H9 (cell line): Measurements from ENCODE around the gene ABCC3. TPM values are rescaled to one million over a fixed set of nuclear protein-coding genes. Genes with fewer than 3 reads are reported as not detected.
A peak's percentile ranks its signal among the peaks of the same experiment; 100 is the strongest.

Experiments used
- DNase-seq: peaks from one replicate; pipeline ENCODE4 v3.0.0-alpha.2; 2017
- H2AFZ ChIP-seq: one replicate; pipeline ENCODE4 v1.6.1; 2013; ENCODE audit warnings: mild to moderate bottlenecking, low read length, control low read depth, moderate library complexity
- H2AK5ac ChIP-seq: 2 replicates; pipeline ENCODE4 v1.6.1; 2013; ENCODE audit warnings: low read length, control low read depth, mixed read lengths; ENCODE audit not compliant: insufficient read length
- H2BK120ac ChIP-seq: one replicate; pipeline ENCODE4 v1.6.1; 2013; ENCODE audit warnings: low read depth, mild to moderate bottlenecking, low read length, control low read depth, inconsistent platforms; ENCODE audit not compliant: poor library complexity, severe bottlenecking
- H2BK12ac ChIP-seq: 2 replicates; pipeline ENCODE4 v1.6.1; 2013; ENCODE audit warnings: low read length, control low read depth, mixed read lengths, low read depth; ENCODE audit not compliant: insufficient read length
- H2BK15ac ChIP-seq: 2 replicates; pipeline ENCODE4 v1.6.1; 2013; ENCODE audit warnings: low read depth, low read length, control low read depth
- H2BK20ac ChIP-seq: one replicate; pipeline ENCODE4 v1.6.1; 2013; ENCODE audit warnings: low read depth, mild to moderate bottlenecking, low read length, control low read depth, inconsistent platforms; ENCODE audit not compliant: poor library complexity, severe bottlenecking
- H2BK5ac ChIP-seq: 2 replicates; pipeline ENCODE4 v1.6.1; 2013; ENCODE audit warnings: low read length, control low read depth, mixed read lengths; ENCODE audit not compliant: insufficient read length
- H3K14ac ChIP-seq: 2 replicates; pipeline ENCODE4 v1.6.1; 2013; ENCODE audit warnings: low read length, control low read depth; ENCODE audit not compliant: insufficient read depth
- H3K18ac ChIP-seq: 2 replicates; pipeline ENCODE4 v1.6.1; 2013; ENCODE audit warnings: low read depth, mild to moderate bottlenecking, mixed read lengths, low read length, control low read depth; ENCODE audit not compliant: insufficient read length
- H3K23ac ChIP-seq: 2 replicates; pipeline ENCODE4 v1.6.1; 2013; ENCODE audit warnings: low read length, control low read depth, mixed read lengths, low read depth; ENCODE audit not compliant: insufficient read length
- H3K23me2 ChIP-seq: 2 replicates; pipeline ENCODE4 v1.6.1; 2013; ENCODE audit warnings: low read depth, mild to moderate bottlenecking, mixed read lengths, low read length, control low read depth; ENCODE audit not compliant: insufficient read length, poor library complexity, severe bottlenecking
- H3K27ac ChIP-seq: 2 replicates; pipeline ENCODE4 v1.5.1; 2013; ENCODE audit warnings: low read length, control low read depth, mixed read lengths, low read depth; ENCODE audit not compliant: insufficient read length
- H3K27me3 ChIP-seq: 2 replicates; pipeline ENCODE4 v1.6.1; 2013; ENCODE audit warnings: low read length, control low read depth, inconsistent platforms; ENCODE audit not compliant: insufficient read depth
- H3K4ac ChIP-seq: 2 replicates; pipeline ENCODE4 v1.6.1; 2013; ENCODE audit warnings: low read depth, mild to moderate bottlenecking, control low read depth, inconsistent platforms, low read length, moderate library complexity
- H3K4me1 ChIP-seq: 2 replicates; pipeline ENCODE4 v1.6.1; 2013; ENCODE audit warnings: low read length, control low read depth, inconsistent platforms; ENCODE audit not compliant: insufficient read depth
- H3K4me2 ChIP-seq: 2 replicates; pipeline ENCODE4 v1.6.1; 2013; ENCODE audit warnings: low read length, control low read depth, mixed read lengths; ENCODE audit not compliant: insufficient read length, insufficient read depth
- H3K56ac ChIP-seq: 2 replicates; pipeline ENCODE4 v1.6.1; 2013; ENCODE audit warnings: low read depth, mild to moderate bottlenecking, mixed read lengths, low read length, control low read depth; ENCODE audit not compliant: insufficient read length
- H3K79me1 ChIP-seq: 2 replicates; pipeline ENCODE4 v1.6.1; 2013; ENCODE audit warnings: low read depth, mild to moderate bottlenecking, moderate library complexity, low read length, control low read depth, inconsistent platforms; ENCODE audit not compliant: insufficient read depth, poor library complexity, severe bottlenecking
- H3K79me2 ChIP-seq: 2 replicates; pipeline ENCODE4 v1.6.1; 2013; ENCODE audit warnings: low read length, control low read depth, inconsistent platforms; ENCODE audit not compliant: insufficient read depth
- H3K9ac ChIP-seq: 2 replicates; pipeline ENCODE4 v1.6.1; 2013; ENCODE audit warnings: low read length, control low read depth, mixed read lengths; ENCODE audit not compliant: insufficient read length; ENCODE audit errors: extremely low read depth
- H3K9me3 ChIP-seq: one replicate; pipeline ENCODE4 v1.6.1; 2013; ENCODE audit warnings: low read depth, low read length, inconsistent platforms; ENCODE audit not compliant: control insufficient read depth
- H3T11ph ChIP-seq: one replicate; pipeline ENCODE4 v1.6.1; 2013; ENCODE audit warnings: mild to moderate bottlenecking, low read length, control low read depth, inconsistent platforms
- H4K20me1 ChIP-seq: one replicate; pipeline ENCODE4 v1.6.1; 2013; ENCODE audit not compliant: control insufficient read depth, insufficient read length, insufficient read depth
- H4K5ac ChIP-seq: 2 replicates; pipeline ENCODE4 v1.6.1; 2013; ENCODE audit warnings: low read depth, mild to moderate bottlenecking, mixed read lengths, low read length, control low read depth; ENCODE audit not compliant: insufficient read length
- H4K8ac ChIP-seq: replicated peaks from 2 replicates; pipeline ENCODE4 v1.6.1; 2013; ENCODE audit warnings: low read length, control low read depth, mixed read lengths, low read depth; ENCODE audit not compliant: insufficient read length
- H4K91ac ChIP-seq: 2 replicates; pipeline ENCODE4 v1.6.1; 2013; ENCODE audit warnings: low read depth, mild to moderate bottlenecking, moderate library complexity, mixed read lengths, low read length, control low read depth; ENCODE audit not compliant: insufficient read length
- H3K27ac Mint-ChIP-seq, 3 experiments: 2 replicates in 2 of 3; 3 replicates in 1 of 3; pipeline ENCODE4 v1.8.0; 2020 to 2021; ENCODE audit warnings: mixed read lengths in 3 of 3, mild to moderate bottlenecking in 1 of 3, moderate library complexity in 1 of 3
- H3K27me3 Mint-ChIP-seq: 2 replicates; pipeline ENCODE4 v1.8.0; 2021; ENCODE audit warnings: low read depth, mild to moderate bottlenecking, moderate library complexity, mixed read lengths
- H3K36me3 Mint-ChIP-seq, 3 experiments: 2 replicates in 2 of 3; 3 replicates in 1 of 3; pipeline ENCODE4 v1.8.0; 2020 to 2021; ENCODE audit warnings: low read depth in 3 of 3, mixed read lengths in 3 of 3; ENCODE audit not compliant: insufficient read depth in 1 of 3
- H3K4me1 Mint-ChIP-seq, 2 experiments: 2 replicates each; pipeline ENCODE4 v1.8.0; 2020; ENCODE audit warnings: mixed read lengths in 2 of 2
- H3K4me3 Mint-ChIP-seq, 2 experiments: 2 replicates in 1 of 2; 3 replicates in 1 of 2; pipeline ENCODE4 v1.8.0; 2020 to 2021; ENCODE audit warnings: mild to moderate bottlenecking in 2 of 2, mixed read lengths in 2 of 2, moderate library complexity in 1 of 2
- H3K9me3 Mint-ChIP-seq, 2 experiments: 2 replicates in 1 of 2; 3 replicates in 1 of 2; pipeline ENCODE4 v1.8.0; 2020; ENCODE audit warnings: mild to moderate bottlenecking in 2 of 2, mixed read lengths in 2 of 2, moderate library complexity in 1 of 2
- CTCF ChIP-seq: fragments of 200-600 bp; sonication (generic); conservative IDR thresholded peaks from 3 replicates; pipeline ENCODE4 v1.8.0; 2021; ENCODE audit warnings: antibody characterized with exemption, mild to moderate bottlenecking
- WGBS: extraction: QIAGEN DNeasy Blood & Tissue Kit; methylation state at CpG from one replicate; pipeline ENCODE4 v1.1.7; 2013; ENCODE audit warnings: missing lambda C conversion rate, low lambda C conversion rate, mixed read lengths; ENCODE audit not compliant: insufficient read length; ENCODE audit errors: extremely low coverage; 5-methylcytosine and 5-hydroxymethylcytosine counted together
- total RNA-seq: library from RNA; stranded (reverse); gene quantifications from 2 replicates; pipeline ENCODE4 v1.2.1, GENCODE V29; 2021

Gene ABCC3
- total RNA-seq, 1 experiment from 2014 or later, result 0.31 TPM

GRCh38 chr17:50692448-50693035 lies 57.9 kb downstream of the ABCC3 start:
- peaks cover 16 to 49% (median 44%) of the 10 kb centered on the region in 3 experiments; a peak in 6 of 7 replicates for H3K36me3 Mint-ChIP-seq
- Histone ChIP-seq H3K79me1 (no peaks in the 10 kb centered on the region), H3K79me2 (no peaks in the 10 kb centered on the region), H2BK120ac (no peak overlapping the region), H2AFZ (no peak overlapping the region), H2BK12ac (no peak overlapping the region), H4K91ac (no peak overlapping the region), H4K20me1 (no peaks in the 10 kb centered on the region), H3T11ph (no peak overlapping the region), H2AK5ac (no peak overlapping the region), H3K23me2 (no peaks in the 10 kb centered on the region), H3K4me1 (no peaks in the 10 kb centered on the region), H2BK5ac (no peak overlapping the region), H3K4ac (no peak overlapping the region), H3K27me3 (no peaks in the 10 kb centered on the region), H3K27ac (no peak overlapping the region), H2BK15ac (no peak overlapping the region), H3K9ac (no peak overlapping the region), H4K8ac (no peak overlapping the region), H2BK20ac (no peak overlapping the region), H3K23ac (no peak overlapping the region), H3K14ac (no peak overlapping the region), H4K5ac (no peak overlapping the region), H3K56ac (no peak overlapping the region), H3K9me3 (no peaks in the 10 kb centered on the region), H3K4me2 (no peak overlapping the region), H3K18ac (no peak overlapping the region)
- H3K27me3 Mint-ChIP-seq, result no peaks in the 10 kb centered on the region
- no peak for TF ChIP-seq CTCF
- H3K4me1 Mint-ChIP-seq, result peaks cover 17 to 29% of the 10 kb centered on the region in 2 experiments
- whole genome bisulfite sequencing, result no CpG with 5 or more reads among the region's 6 CpGs
- H3K4me3 Mint-ChIP-seq, result no peak overlapping the region
- no peak for DNase-seq
- H3K27ac Mint-ChIP-seq, result peak overlapping the region in 1 of 3 experiments; percentile 76; a peak in 3 of 7 replicates
- H3K9me3 Mint-ChIP-seq, result no peaks in the 10 kb centered on the region
